Fibroblast of lung (primary cell): ENCODE data around the gene RMI1. TPM values are rescaled to one million over a fixed set of nuclear protein-coding genes. Genes with fewer than 3 reads are reported as not detected.
A peak's percentile ranks its signal among the peaks of the same experiment; 100 is the strongest.
"Not testable (repeated sequence)": the region's sequence is repeated elsewhere in the genome, so short reads cannot be mapped to it uniquely, and the experiment has no call there.

ENCODE experiments used
- DNase-seq, 2 donors: peaks; one replicate each; pipeline versions ENCODE4 v3.0.0 to v3.0.0-alpha.2; 2010; ENCODE audit warnings: low read depth in 2 of 2
- H2AFZ ChIP-seq: 2 replicates; pipeline ENCODE4 v1.5.1; 2012; ENCODE audit warnings: low read length, control low read depth, inconsistent platforms
- H3K27ac ChIP-seq: 2 replicates; pipeline ENCODE4 v1.5.1; 2011; ENCODE audit warnings: low read length, control low read depth; ENCODE audit not compliant: insufficient read depth
- H3K27me3 ChIP-seq: 2 replicates; pipeline ENCODE4 v1.5.1; 2011; ENCODE audit warnings: mild to moderate bottlenecking, low read length; ENCODE audit not compliant: control insufficient read depth, insufficient read depth
- H3K36me3 ChIP-seq: 2 replicates; pipeline ENCODE4 v1.5.1; 2011; ENCODE audit warnings: low read length; ENCODE audit not compliant: control insufficient read depth, insufficient read depth
- H3K4me1 ChIP-seq: 2 replicates; pipeline ENCODE4 v1.5.1; 2011; ENCODE audit warnings: low read length; ENCODE audit not compliant: control insufficient read depth, insufficient read depth; ENCODE audit errors: extremely low read depth
- H3K4me2 ChIP-seq: 2 replicates; pipeline ENCODE4 v1.5.1; 2011; ENCODE audit warnings: low read length, control low read depth; ENCODE audit not compliant: insufficient read depth; ENCODE audit errors: extremely low read depth
- H3K4me3 ChIP-seq, 4 experiments: fragments of 200-600 bp in 1 of 4; sonication (generic) in 1 of 4; replicated peaks in 1 of 4; 2 replicates each; pipeline ENCODE4 v1.5.1; 2011 to 2016; ENCODE audit warnings: low read length in 4 of 4, low read depth in 3 of 4, mild to moderate bottlenecking in 3 of 4, control low read depth in 2 of 4, inconsistent platforms in 1 of 4, mixed read lengths in 1 of 4; ENCODE audit not compliant: insufficient read depth in 1 of 4; ENCODE audit errors: control extremely low read depth in 1 of 4
- H3K79me2 ChIP-seq: 2 replicates; pipeline ENCODE4 v1.5.1; 2012; ENCODE audit warnings: mild to moderate bottlenecking, low read length, inconsistent platforms; ENCODE audit not compliant: control insufficient read depth, insufficient read depth
- H3K9ac ChIP-seq: 2 replicates; pipeline ENCODE4 v1.5.1; 2011; ENCODE audit warnings: mild to moderate bottlenecking, low read length, control low read depth; ENCODE audit not compliant: insufficient read depth
- H3K9me3 ChIP-seq: 2 replicates; pipeline ENCODE4 v1.5.1; 2012; ENCODE audit warnings: low read depth, low read length; ENCODE audit not compliant: control insufficient read depth, insufficient read depth
- H4K20me1 ChIP-seq: 2 replicates; pipeline ENCODE4 v1.5.1; 2011; ENCODE audit warnings: low read length; ENCODE audit not compliant: control insufficient read depth, insufficient read depth; ENCODE audit errors: extremely low read depth
- CTCF ChIP-seq, 2 donors: IDR thresholded peaks in 1 of 2; conservative IDR thresholded peaks in 1 of 2; 1 replicate in 1 of 2; 2 replicates in 1 of 2; pipeline ENCODE4 v1.5.1; 2011 to 2012; ENCODE audit warnings: low read length in 2 of 2, control low read depth in 1 of 2, inconsistent platforms in 1 of 2, low read depth in 1 of 2, mild to moderate bottlenecking in 1 of 2
- EZH2 ChIP-seq: IDR thresholded peaks from 2 replicates; pipeline ENCODE4 v1.5.1; 2012; ENCODE audit warnings: low read length, control low read depth, mild to moderate bottlenecking; ENCODE audit errors: missing control alignments
- polyA plus RNA-seq, 2 donors: library from polyadenylated mRNA; depleted of rRNA in 1 of 2; stranded (reverse) in 1 of 2; unstranded in 1 of 2; fragments of >200 nt; gene quantifications; 2 replicates each; pipeline ENCODE4 v1.2.1, GENCODE V29; 2011 to 2012; ENCODE audit warnings: missing spikeins in 1 of 2
- total RNA-seq: library from RNA; depleted of rRNA; stranded (reverse); fragments of >200 nt; gene quantifications from 2 replicates; pipeline ENCODE4 v1.2.1, GENCODE V29; 2014

The RMI1 gene
- total and polyA plus RNA-seq, 2 donors (not counting 1 experiment from before 2014, with no cell fraction given): 2.3 to 5.0 TPM

GRCh38 chr9:83940590-83941303 lies 39.9 kb upstream of the RMI1 start:
- Histone ChIP-seq H4K20me1 (no peaks in the 10 kb centered on the region), H3K9me3 (no peaks in the 10 kb centered on the region), H3K36me3 (no peaks in the 10 kb centered on the region), H3K4me3 (no peak overlapping the region), H3K9ac (no peak overlapping the region), H3K79me2 (no peaks in the 10 kb centered on the region), H2AFZ (no peak overlapping the region), H3K27ac (no peak overlapping the region), H3K4me2 (no peak overlapping the region), H3K4me1 (no peaks in the 10 kb centered on the region), H3K27me3 (no peaks in the 10 kb centered on the region)
- TF ChIP-seq CTCF (conservative IDR thresholded peaks at IDR 0.05 in 1 of 2, IDR thresholded peaks at IDR 0.05 in 1 of 2; ENCODE audit: low read depth in 1 of 2, low read length in 2 of 2) (no peak), EZH2 (no peak)
- no peak for DNase-seq

GRCh38 chr9:83948096-83948495 lies 32.5 kb upstream of the RMI1 start:
- DNase-seq, H3K79me2 ChIP-seq, H3K36me3 ChIP-seq, H3K27me3 ChIP-seq, H3K27ac ChIP-seq, H4K20me1 ChIP-seq, H3K4me3 ChIP-seq, H2AFZ ChIP-seq, H3K4me1 ChIP-seq, H3K9ac ChIP-seq, H3K4me2 ChIP-seq, H3K9me3 ChIP-seq: not testable (repeated sequence)

- Histone ChIP-seq H3K4me2 (peak overlapping the region; percentile 90), H3K27ac (peak overlapping the region; percentile 86), H3K79me2 (no peaks in the 10 kb centered on the region), H3K9me3 (no peaks in the 10 kb centered on the region), H3K36me3 (no peaks in the 10 kb centered on the region), H3K27me3 (no peaks in the 10 kb centered on the region), H3K4me1 (peaks cover 7% of the 10 kb centered on the region), H2AFZ (peak overlapping the region; percentile 97), H3K9ac (peak overlapping the region; percentile 77), H3K4me3 (peak overlapping the region; percentile 59 to 70 (median 63)), H4K20me1 (no peaks in the 10 kb centered on the region)
- TF ChIP-seq EZH2 (no peak), CTCF (conservative IDR thresholded peaks at IDR 0.05 in 1 of 2, IDR thresholded peaks at IDR 0.05 in 1 of 2; ENCODE audit: low read depth in 1 of 2, low read length in 2 of 2) (no peak)
- DNase-seq: no peak
Measured at GRCh38 chr9:83956086-83956435, 24.5 kb upstream of the RMI1 start.
